HepG2 (cell line): Measurements from ENCODE around the gene TMEM39B. TPM values are rescaled to one million over a fixed set of nuclear protein-coding genes. Genes with fewer than 3 reads are reported as not detected.
A peak's percentile ranks its signal among the peaks of the same experiment; 100 is the strongest.

Source experiments
- ATAC-seq: fragments of 200-7000 bp; cut with Tn5 transposase; 3 replicates; pipeline ENCODE4 v1.9.1; 2020; ENCODE audit warnings: mild to moderate bottlenecking, moderate library complexity
- BruUV-seq: library from RNA; stranded (reverse); fragments of 400-500 nt; replicated peaks from 2 replicates; lab custom pipeline; 2021; lab: Mats Ljungman, UMichigan
- CTCF ChIA-PET: fragments of 300-600 bp; formaldehyde crosslinking; extraction: SDS; loops from one replicate; lab custom pipeline; 2021; ENCODE audit warnings: low total read pairs, inconsistent platforms, low intra/inter-chr PET ratio; lab: Yijun Ruan, JAX
- POLR2A ChIA-PET: fragments of 350-600 bp; sonication (Branson Sonifier 250); formaldehyde crosslinking; loops from one replicate; lab custom pipeline; 2020; ENCODE audit warnings: antibody characterized with exemption, inconsistent platforms; lab: Yijun Ruan, JAX
- DNase-seq: peaks from one replicate; pipeline ENCODE4 v3.0.0-alpha.2; 2015; ENCODE audit warnings: low spot score
- FAIRE-seq: peaks from 3 replicates; lab custom pipeline; 2011; peaks lifted over from hg19 to GRCh38; lab: Jason Lieb, UNC
- H2AFZ ChIP-seq: one replicate; pipeline ENCODE4 v1.6.1; 2011; ENCODE audit warnings: low read length, inconsistent platforms
- H3K27ac ChIP-seq: fragments of 300-600 bp; 3 replicates; pipeline ENCODE4 v1.8.0; 2011; ENCODE audit warnings: mixed run types, mild to moderate bottlenecking, mixed read lengths, low read length, inconsistent platforms; ENCODE audit not compliant: insufficient read depth; ENCODE audit errors: extremely low read length
- H3K27me3 ChIP-seq, 2 experiments: fragments of 200-600 bp in 1 of 2; 2 replicates in 1 of 2; 3 replicates in 1 of 2; pipeline versions ENCODE4 v1.6.0 to v1.8.0; 2011; ENCODE audit warnings: low read length in 2 of 2, mild to moderate bottlenecking in 2 of 2, moderate library complexity in 2 of 2, inconsistent platforms in 1 of 2; ENCODE audit not compliant: insufficient read depth in 2 of 2, control insufficient read depth in 1 of 2
- H3K36me3 ChIP-seq, 2 experiments: fragments of 200-600 bp in 1 of 2; replicated peaks in 1 of 2; 2 replicates in 1 of 2; 3 replicates in 1 of 2; pipeline versions ENCODE4 v1.5.1 to v1.8.0; 2011; ENCODE audit warnings: low read length in 2 of 2, inconsistent platforms in 1 of 2; ENCODE audit not compliant: insufficient read depth in 2 of 2, control insufficient read depth in 1 of 2
- H3K4me1 ChIP-seq: 2 replicates; pipeline ENCODE4 v1.5.1; 2012; ENCODE audit warnings: low read length, inconsistent platforms; ENCODE audit not compliant: insufficient read depth
- H3K4me2 ChIP-seq: 2 replicates; pipeline ENCODE4 v1.6.0; 2011; ENCODE audit warnings: low read depth, low read length, inconsistent platforms
- H3K4me3 ChIP-seq, 3 experiments: fragments of 200-600 bp in 1 of 3; sonication (generic), shearing (Covaris generic) in 1 of 3; replicated peaks in 1 of 3; 2 replicates each; pipeline ENCODE4 v1.5.1; 2011 to 2016; ENCODE audit warnings: low read length in 3 of 3, inconsistent platforms in 2 of 3, low read depth in 2 of 3, mild to moderate bottlenecking in 2 of 3, control low read depth in 1 of 3, mixed read lengths in 1 of 3; ENCODE audit not compliant: insufficient read depth in 1 of 3
- H3K79me2 ChIP-seq: one replicate; pipeline ENCODE4 v1.6.1; 2011; ENCODE audit warnings: low read length, inconsistent platforms; ENCODE audit not compliant: insufficient read depth
- H3K9ac ChIP-seq: 2 replicates; pipeline ENCODE4 v1.6.0; 2011; ENCODE audit warnings: mild to moderate bottlenecking, low read depth, low read length, inconsistent platforms; ENCODE audit not compliant: insufficient read depth
- H3K9me3 ChIP-seq: 2 replicates; pipeline ENCODE4 v1.5.1; 2012; ENCODE audit warnings: mild to moderate bottlenecking, low read length
- H4K20me1 ChIP-seq: 2 replicates; pipeline ENCODE4 v1.6.0; 2011; ENCODE audit warnings: inconsistent platforms, mild to moderate bottlenecking, low read length, moderate library complexity; ENCODE audit not compliant: insufficient read depth
- GZF1 ChIP-seq: sonication (generic); formaldehyde crosslinking; IDR thresholded peaks from 2 replicates; pipeline ENCODE4 v1.5.1; 2020; ENCODE audit warnings: mild to moderate bottlenecking, missing genetic modification reagents
- POLR2AphosphoS5 ChIP-seq: IDR thresholded peaks from 2 replicates; pipeline ENCODE4 v1.6.1; 2012; ENCODE audit warnings: low read depth, low read length
- POLR2G ChIP-seq: fragments of 200-400 bp; formaldehyde crosslinking; IDR thresholded peaks from 2 replicates; pipeline ENCODE4 v1.6.1; 2018; ENCODE audit warnings: mild to moderate bottlenecking, low read depth, low read length, moderate library complexity
- RBM22 ChIP-seq: fragments of 200-400 bp; formaldehyde crosslinking; optimal IDR thresholded peaks from 2 replicates; pipeline ENCODE3; 2017; ENCODE audit warnings: mild to moderate bottlenecking, low read length, moderate library complexity
- ZBTB21 ChIP-seq: sonication (generic); formaldehyde crosslinking; IDR thresholded peaks from 2 replicates; pipeline ENCODE4 v1.4.0; 2020; ENCODE audit warnings: missing genetic modification reagents
- ZNF558 ChIP-seq: sonication (generic); formaldehyde crosslinking; IDR thresholded peaks from 2 replicates; pipeline ENCODE4 v1.9.0; 2022; ENCODE audit warnings: mild to moderate bottlenecking, missing genetic modification reagents, borderline replicate concordance
- ZNF563 ChIP-seq: sonication (generic); formaldehyde crosslinking; IDR thresholded peaks from 2 replicates; pipeline ENCODE4 v1.8.0; 2022; ENCODE audit warnings: mild to moderate bottlenecking, moderate library complexity, missing genetic modification reagents
- ZNF605 ChIP-seq: sonication (generic); formaldehyde crosslinking; IDR thresholded peaks from 2 replicates; pipeline ENCODE4 v1.8.0; 2022; ENCODE audit warnings: mild to moderate bottlenecking, missing genetic modification reagents
- ZNF772 ChIP-seq: sonication (generic); formaldehyde crosslinking; IDR thresholded peaks from 2 replicates; pipeline ENCODE4 v1.5.0; 2020; ENCODE audit warnings: mild to moderate bottlenecking, missing genetic modification reagents
- ZNF781 ChIP-seq: sonication (generic); formaldehyde crosslinking; IDR thresholded peaks from 2 replicates; pipeline ENCODE4 v1.5.1; 2020; ENCODE audit warnings: borderline replicate concordance, mild to moderate bottlenecking, missing genetic modification reagents; ENCODE audit errors: not compliant biosample characterization
- WGBS: methylation state at CpG from one replicate; pipeline ENCODE4 v1.1.6; 2017; ENCODE audit warnings: low lambda C conversion rate; 5-methylcytosine and 5-hydroxymethylcytosine counted together
- in situ Hi-C: cut with HindIII; loops from 2 replicates; pipeline ENCODE4 v1.10.0; 2017; ENCODE audit warnings: low pct_unique_long_range_greater_than_20kb; ENCODE audit not compliant: extremely low pct_ligation_motif_present
- intact Hi-C: fragments of 100-400 bp; cut with micrococcal nuclease; formaldehyde crosslinking; loops from one replicate; pipeline ENCODE4 v1.10.0; 2022; ENCODE audit not compliant: unreplicated experiment
- polyA plus RNA-seq, 8 experiments: library from polyadenylated mRNA; depleted of rRNA in 3 of 8; stranded (reverse) in 7 of 8; unstranded in 1 of 8; fragments of >200 nt; fragmentation: Illumina TruSeq in 4 of 8; extraction: Trizol in 4 of 8; gene quantifications; 2 replicates each; pipeline versions ENCODE4 v1.2.1 to v1.2.3, GENCODE V29; 2011 to 2016; ENCODE audit warnings: low read depth in 4 of 8, missing spikeins in 1 of 8, mixed read lengths in 1 of 8; ENCODE audit not compliant: insufficient read depth in 1 of 8
- total RNA-seq, 5 experiments: library from RNA; depleted of rRNA; stranded (reverse); fragments of >200 nt; fragmentation: Illumina TruSeq; extraction: Trizol; gene quantifications; 2 replicates each; pipeline ENCODE4 v1.2.3, GENCODE V29; 2016; ENCODE audit warnings: low read depth in 1 of 5
- TF ChIP-seq, protein P1 (sequence below): sonication (generic); formaldehyde crosslinking; IDR thresholded peaks from 2 replicates; pipeline ENCODE4 v1.4.0; 2020; ENCODE audit warnings: missing genetic modification reagents
- TF ChIP-seq, protein P2 (sequence below): sonication (generic); formaldehyde crosslinking; IDR thresholded peaks from 2 replicates; pipeline ENCODE4; 2020; ENCODE audit warnings: missing genetic modification reagents, mild to moderate bottlenecking, borderline replicate concordance

The TMEM39B gene
- total and polyA plus RNA-seq, 2 of the 13 experiments (the other 11 are each of a cell fraction or from before 2014, with no cell fraction given): 4.9 to 10.4 TPM

- FAIRE-seq: no peak
- H3K4me1 ChIP-seq: no peaks in the 10 kb centered on the region
- H4K20me1 ChIP-seq: no peaks in the 10 kb centered on the region
- no peak overlapping the region for H2AFZ ChIP-seq
- WGBS: 97% methylated on average over 5 of the region's 5 CpGs
- no peak for DNase-seq
- intact Hi-C loops (no loop called here), in situ Hi-C loops (no loop called here)
- ChIA-PET POLR2A (no interaction called here), CTCF (no interaction called here)
- no peak overlapping the region for H3K27ac ChIP-seq
- BruUV-seq: no TSS peak
- no peak overlapping the region for H3K4me2 ChIP-seq
- no peak for TF ChIP-seq ZNF605 (CRISPR knock-in tag)
- TF ChIP-seq RBM22: peak; percentile 47
- no peaks in the 10 kb centered on the region for H3K9me3 ChIP-seq
- peaks cover 41 to 53% of the 10 kb centered on the region in 2 experiments for H3K36me3 ChIP-seq
- H3K9ac ChIP-seq: no peak overlapping the region
- H3K4me3 ChIP-seq: no peak overlapping the region
- no peak for ATAC-seq
- H3K79me2 ChIP-seq: peaks cover 2% of the 10 kb centered on the region
- no peaks in the 10 kb centered on the region for H3K27me3 ChIP-seq
Observed at GRCh38 chr1:32042330-32042729, 30.4 kb upstream of the TMEM39B start.

GRCh38 chr1:32044234-32044633 lies 28.5 kb upstream of the TMEM39B start:
- H3K79me2 ChIP-seq: no peaks in the 10 kb centered on the region
- intact Hi-C loops: no loop called here
- ATAC-seq (no peak), DNase-seq (no peak), FAIRE-seq (no peak)
- H3K27ac ChIP-seq: no peak overlapping the region
- no peak overlapping the region for H3K4me2 ChIP-seq
- no peaks in the 10 kb centered on the region for H3K9me3 ChIP-seq
- POLR2A ChIA-PET: no interaction called here
- no peak overlapping the region for H3K9ac ChIP-seq
- TF ChIP-seq ZNF558 (no peak), GZF1 (CRISPR knock-in tag) (no peak), POLR2AphosphoS5 (0 out of 2 replicates have a peak, but pooled peaks have one; percentile 25), ZBTB21 (no peak), RBM22 (peak; percentile 82), ZNF563 (no peak), ZNF772 (CRISPR knock-in tag) (no peak), POLR2G (0 out of 2 replicates have a peak, but pooled peaks have one; percentile 33), ZNF781 (CRISPR knock-in tag) (no peak)
- TF ChIP-seq, protein P1, sequence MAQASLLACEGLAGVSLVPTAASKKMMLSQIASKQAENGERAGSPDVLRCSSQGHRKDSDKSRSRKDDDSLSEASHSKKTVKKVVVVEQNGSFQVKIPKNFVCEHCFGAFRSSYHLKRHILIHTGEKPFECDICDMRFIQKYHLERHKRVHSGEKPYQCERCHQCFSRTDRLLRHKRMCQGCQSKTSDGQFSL: no peak
- TF ChIP-seq, protein P2, sequence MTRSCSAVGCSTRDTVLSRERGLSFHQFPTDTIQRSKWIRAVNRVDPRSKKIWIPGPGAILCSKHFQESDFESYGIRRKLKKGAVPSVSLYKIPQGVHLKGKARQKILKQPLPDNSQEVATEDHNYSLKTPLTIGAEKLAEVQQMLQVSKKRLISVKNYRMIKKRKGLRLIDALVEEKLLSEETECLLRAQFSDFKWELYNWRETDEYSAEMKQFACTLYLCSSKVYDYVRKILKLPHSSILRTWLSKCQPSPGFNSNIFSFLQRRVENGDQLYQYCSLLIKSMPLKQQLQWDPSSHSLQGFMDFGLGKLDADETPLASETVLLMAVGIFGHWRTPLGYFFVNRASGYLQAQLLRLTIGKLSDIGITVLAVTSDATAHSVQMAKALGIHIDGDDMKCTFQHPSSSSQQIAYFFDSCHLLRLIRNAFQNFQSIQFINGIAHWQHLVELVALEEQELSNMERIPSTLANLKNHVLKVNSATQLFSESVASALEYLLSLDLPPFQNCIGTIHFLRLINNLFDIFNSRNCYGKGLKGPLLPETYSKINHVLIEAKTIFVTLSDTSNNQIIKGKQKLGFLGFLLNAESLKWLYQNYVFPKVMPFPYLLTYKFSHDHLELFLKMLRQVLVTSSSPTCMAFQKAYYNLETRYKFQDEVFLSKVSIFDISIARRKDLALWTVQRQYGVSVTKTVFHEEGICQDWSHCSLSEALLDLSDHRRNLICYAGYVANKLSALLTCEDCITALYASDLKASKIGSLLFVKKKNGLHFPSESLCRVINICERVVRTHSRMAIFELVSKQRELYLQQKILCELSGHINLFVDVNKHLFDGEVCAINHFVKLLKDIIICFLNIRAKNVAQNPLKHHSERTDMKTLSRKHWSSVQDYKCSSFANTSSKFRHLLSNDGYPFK (CRISPR knock-in tag): no peak
- no peaks in the 10 kb centered on the region for H4K20me1 ChIP-seq
- H2AFZ ChIP-seq: no peak overlapping the region
- BruUV-seq: no TSS peak
- H3K27me3 ChIP-seq: no peaks in the 10 kb centered on the region
- WGBS: 93% methylated on average over 1 of the region's 1 CpG
- in situ Hi-C loops: no loop called here
- H3K4me3 ChIP-seq: no peak overlapping the region
- peaks cover 30 to 45% of the 10 kb centered on the region in 2 experiments for H3K36me3 ChIP-seq
- H3K4me1 ChIP-seq: no peaks in the 10 kb centered on the region
- CTCF ChIA-PET: no interaction called here
